ENCODE data around the gene OGFR.

The OGFR gene

GRCh38 chr20:62770111-62770910, 34.3 kb upstream of the OGFR start:
- no peak for DNase-seq

- DNase-seq, result no peak
Observed at GRCh38 chr20:62770916-62771315, 33.7 kb upstream of the OGFR start.

- no peak for DNase-seq
Observed at GRCh38 chr20:62771396-62772102, 33.1 kb upstream of the OGFR start.

- DNase-seq, result no peak
Observed at GRCh38 chr20:62772103-62772611, 32.5 kb upstream of the OGFR start.

GRCh38 chr20:62772619-62772989, 32.0 kb upstream of the OGFR start:
- DNase-seq, result no peak

- DNase-seq, result no peak
Observed at GRCh38 chr20:62772990-62773844, 31.4 kb upstream of the OGFR start.

- no peak for DNase-seq
Observed at GRCh38 chr20:62773845-62774714, 30.6 kb upstream of the OGFR start.

- peak in 1 of 2 experiments; percentile 40 for DNase-seq
Observed at GRCh38 chr20:62774762-62775161, 29.9 kb upstream of the OGFR start.

GRCh38 chr20:62775206-62775605, 29.4 kb upstream of the OGFR start:
- DNase-seq, result no peak

GRCh38 chr20:62776035-62776691, 28.5 kb upstream of the OGFR start:
- no peak for DNase-seq

- DNase-seq, result peak; percentile 56 to 66
Observed at GRCh38 chr20:62776692-62777527, 27.7 kb upstream of the OGFR start.

GRCh38 chr20:62777528-62777830, 27.2 kb upstream of the OGFR start:
- no peak for DNase-seq

GRCh38 chr20:62778058-62778457, 26.6 kb upstream of the OGFR start:
- no peak for DNase-seq

- DNase-seq, result no peak
Observed at GRCh38 chr20:62778601-62779416, 25.8 kb upstream of the OGFR start.

GRCh38 chr20:62779417-62779685, 25.3 kb upstream of the OGFR start:
- no peak for DNase-seq

- no peak for DNase-seq
Observed at GRCh38 chr20:62780204-62780603, 24.4 kb upstream of the OGFR start.

GRCh38 chr20:62780696-62781095, 23.9 kb upstream of the OGFR start:
- DNase-seq, result no peak

GRCh38 chr20:62782149-62782892, 22.3 kb upstream of the OGFR start:
- no peak for DNase-seq

GRCh38 chr20:62782893-62783278, 21.7 kb upstream of the OGFR start:
- no peak for DNase-seq

GRCh38 chr20:62784497-62784896, 20.1 kb upstream of the OGFR start:
- no peak for DNase-seq

Measured in stimulated activated CD4-positive, alpha-beta T cell treated with anti-CD3 and anti-CD28 coated beads, Interleukin-4, amount 100 ng/mL, for 4 hours (primary cell).